Measurements from ENCODE around the gene LMNA. TPM values are rescaled to one million over a fixed set of nuclear protein-coding genes. Genes with fewer than 3 reads are reported as not detected.

Gene LMNA
- total RNA-seq, 1 experiment from 2014 or later = 576 TPM

DNA sequence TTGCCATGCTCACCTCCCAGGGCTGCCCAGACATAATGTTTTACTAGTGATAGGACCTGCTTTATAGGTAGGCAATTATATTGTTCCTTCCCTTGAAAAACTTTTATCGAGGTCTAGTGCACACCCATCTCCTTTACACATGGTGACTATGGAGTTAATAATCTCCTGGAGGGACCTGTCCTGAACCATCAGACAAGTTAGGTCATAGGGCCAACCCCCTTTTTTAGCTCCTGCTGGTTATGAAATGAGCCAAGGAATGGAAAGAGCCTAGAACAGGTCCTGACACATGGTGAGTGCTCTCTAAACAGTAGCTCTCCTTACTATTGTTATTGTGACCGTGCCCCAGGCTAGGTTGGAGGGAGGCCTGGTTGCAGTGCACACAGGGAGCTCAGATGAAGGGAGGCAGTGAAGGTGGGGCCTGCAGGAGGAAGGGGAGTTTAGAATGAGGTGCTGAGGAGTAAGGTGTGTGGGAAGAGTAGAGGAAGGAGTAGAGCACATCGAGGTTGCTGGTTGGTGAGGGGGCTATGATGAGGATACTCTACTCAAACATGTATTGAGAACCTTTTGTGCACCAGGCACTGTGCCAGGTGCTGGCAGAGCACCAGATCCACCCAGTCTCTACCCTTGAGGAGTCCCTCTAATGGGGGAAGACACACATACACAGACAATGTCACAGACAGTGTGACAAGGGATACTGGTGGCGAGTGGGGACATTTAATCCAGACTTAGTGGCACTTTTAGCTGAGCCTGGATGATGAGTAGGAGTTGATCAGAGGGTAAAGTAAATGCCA lies 14.1 kb upstream of the LMNA start:
- in situ Hi-C loops (cut with HindIII; ENCODE audit: low pct_unique_long_range_greater_than_20kb, low sequenced_read_pairs) = no loop called here
- no peak for DNase-seq (ENCODE audit: low read depth, low spot score)

DNA sequence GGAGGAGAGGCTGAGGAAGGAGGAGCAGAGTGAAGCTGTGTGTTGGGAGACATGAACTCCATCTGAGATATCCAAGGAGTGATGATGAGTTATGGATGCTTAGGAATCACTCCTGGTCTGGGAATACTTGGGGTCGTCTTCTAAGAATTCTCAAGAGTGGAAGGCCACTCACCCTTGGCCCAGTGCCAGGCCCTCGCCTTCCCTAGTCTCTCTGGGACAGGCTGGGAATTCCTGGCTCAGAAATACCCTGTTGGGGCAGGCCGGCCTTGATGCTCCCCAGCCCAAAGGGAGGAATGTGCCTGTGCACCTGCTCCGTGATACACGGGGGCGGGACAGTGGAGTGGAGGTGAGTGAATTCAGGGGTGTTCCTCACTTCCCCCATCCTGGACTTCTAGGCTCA lies 12.6 kb upstream of the LMNA start:
- in situ Hi-C loops (cut with HindIII; ENCODE audit: low pct_unique_long_range_greater_than_20kb, low sequenced_read_pairs) = no loop called here
- DNase-seq (ENCODE audit: low read depth, low spot score) = no peak

DNA sequence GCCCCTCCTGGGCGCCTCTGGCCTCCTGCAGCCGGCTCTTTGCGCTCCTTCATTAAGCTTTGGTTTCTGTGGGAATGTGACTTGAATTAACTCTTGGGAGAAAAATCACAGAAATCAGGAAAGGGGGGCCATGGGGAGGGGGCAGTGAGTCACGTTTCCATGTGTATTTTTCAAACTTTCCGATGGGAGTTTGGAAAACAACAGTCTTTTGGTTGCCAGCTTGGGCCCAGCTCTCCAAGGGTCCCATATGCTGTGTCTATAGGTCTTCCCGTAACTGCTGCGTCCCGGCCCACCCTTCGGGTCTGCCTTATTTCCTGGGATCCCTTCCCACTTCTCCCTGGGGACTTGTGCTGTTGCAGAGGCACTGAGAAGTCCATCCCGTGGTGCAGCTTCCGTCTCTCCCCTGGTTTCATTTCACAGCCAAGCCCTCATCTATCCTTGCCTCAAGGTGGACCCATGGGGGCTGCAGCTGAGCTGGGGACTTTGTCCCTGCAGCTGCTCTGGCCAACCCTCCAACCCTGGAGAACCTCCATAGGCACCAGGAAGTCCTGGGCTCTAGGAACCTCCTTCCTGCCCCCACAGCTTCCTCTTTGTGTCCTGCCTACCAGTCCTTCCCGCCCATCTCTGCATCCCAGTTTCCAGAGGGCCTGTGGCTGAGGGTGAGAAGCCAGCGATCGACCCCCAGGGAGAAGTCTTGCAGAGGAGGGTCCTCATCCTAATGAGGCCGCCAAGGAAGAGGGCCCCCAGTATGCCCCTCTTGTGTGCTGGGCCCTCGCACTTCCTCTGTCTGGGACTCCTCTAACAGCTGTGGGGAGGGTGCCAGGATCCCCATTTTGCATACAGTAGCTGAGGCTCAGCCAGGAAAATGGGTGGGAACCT lies 11.6 kb upstream of the LMNA start:
- DNase-seq (ENCODE audit: low read depth, low spot score) = no peak
- in situ Hi-C loops (cut with HindIII; ENCODE audit: low pct_unique_long_range_greater_than_20kb, low sequenced_read_pairs) = no loop called here

DNA sequence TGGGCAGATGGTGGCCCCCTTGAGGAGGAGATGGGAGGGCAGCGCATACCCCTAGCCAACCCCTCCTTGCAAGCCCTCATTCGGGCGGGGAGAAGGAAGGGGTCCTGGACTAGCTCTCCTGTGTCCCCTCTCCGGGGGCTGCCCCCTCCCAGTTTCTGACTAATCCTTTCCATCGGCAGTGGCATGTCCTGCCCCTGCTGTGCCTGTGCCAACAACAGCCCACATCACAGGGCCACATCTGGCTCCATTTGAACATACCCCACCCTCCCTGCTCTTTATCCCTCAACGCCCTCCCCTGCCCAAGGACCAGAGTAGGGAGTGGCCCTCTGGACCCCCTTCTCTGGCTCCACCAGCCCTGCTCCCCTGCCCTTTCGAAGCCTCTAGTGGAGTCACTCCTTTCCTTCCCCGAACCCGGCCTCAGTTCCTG lies 11.0 kb upstream of the LMNA start:
- in situ Hi-C loops (cut with HindIII; ENCODE audit: low pct_unique_long_range_greater_than_20kb, low sequenced_read_pairs) = no loop called here
- DNase-seq (ENCODE audit: low read depth, low spot score) = no peak

DNA sequence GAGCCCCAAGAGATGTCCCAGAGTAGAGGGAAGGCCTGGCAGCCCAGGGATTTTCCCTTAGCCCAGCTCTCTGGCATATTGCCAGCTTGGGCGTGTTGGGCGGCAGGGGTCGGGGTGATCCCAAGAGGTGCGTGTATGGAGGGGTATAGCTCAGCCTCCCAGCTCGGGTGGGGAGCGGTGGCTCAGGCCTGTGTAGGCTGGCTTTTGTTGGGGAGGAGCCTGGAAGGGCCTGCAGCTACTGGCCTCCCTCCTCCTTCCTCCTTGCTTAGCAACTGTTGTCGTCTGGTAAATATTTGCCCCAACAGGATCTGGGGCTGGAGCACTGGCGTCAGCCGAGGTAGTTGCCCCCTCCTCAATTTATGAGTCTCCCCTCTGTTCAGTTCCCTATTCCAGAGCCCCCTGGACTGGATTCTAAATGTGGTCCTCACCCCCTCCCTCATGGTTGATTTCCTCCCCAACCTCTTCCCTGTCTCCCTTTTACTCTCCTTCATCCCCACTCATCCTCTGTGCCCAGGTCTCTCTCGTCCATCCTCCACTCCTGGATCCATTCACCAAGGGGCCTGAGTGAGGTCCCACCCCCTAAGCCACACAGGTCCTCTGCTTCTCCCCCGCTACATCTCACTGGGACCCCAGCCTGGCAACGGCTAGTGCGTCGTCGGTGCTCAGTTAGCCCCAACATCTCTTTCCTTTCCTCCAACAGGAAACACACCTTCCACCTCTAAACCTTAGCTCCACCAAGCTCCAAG lies 10.3 kb upstream of the LMNA start:
- DNase-seq (ENCODE audit: low read depth, low spot score) = no peak
- in situ Hi-C loops (cut with HindIII; ENCODE audit: low pct_unique_long_range_greater_than_20kb, low sequenced_read_pairs) = no loop called here

DNA sequence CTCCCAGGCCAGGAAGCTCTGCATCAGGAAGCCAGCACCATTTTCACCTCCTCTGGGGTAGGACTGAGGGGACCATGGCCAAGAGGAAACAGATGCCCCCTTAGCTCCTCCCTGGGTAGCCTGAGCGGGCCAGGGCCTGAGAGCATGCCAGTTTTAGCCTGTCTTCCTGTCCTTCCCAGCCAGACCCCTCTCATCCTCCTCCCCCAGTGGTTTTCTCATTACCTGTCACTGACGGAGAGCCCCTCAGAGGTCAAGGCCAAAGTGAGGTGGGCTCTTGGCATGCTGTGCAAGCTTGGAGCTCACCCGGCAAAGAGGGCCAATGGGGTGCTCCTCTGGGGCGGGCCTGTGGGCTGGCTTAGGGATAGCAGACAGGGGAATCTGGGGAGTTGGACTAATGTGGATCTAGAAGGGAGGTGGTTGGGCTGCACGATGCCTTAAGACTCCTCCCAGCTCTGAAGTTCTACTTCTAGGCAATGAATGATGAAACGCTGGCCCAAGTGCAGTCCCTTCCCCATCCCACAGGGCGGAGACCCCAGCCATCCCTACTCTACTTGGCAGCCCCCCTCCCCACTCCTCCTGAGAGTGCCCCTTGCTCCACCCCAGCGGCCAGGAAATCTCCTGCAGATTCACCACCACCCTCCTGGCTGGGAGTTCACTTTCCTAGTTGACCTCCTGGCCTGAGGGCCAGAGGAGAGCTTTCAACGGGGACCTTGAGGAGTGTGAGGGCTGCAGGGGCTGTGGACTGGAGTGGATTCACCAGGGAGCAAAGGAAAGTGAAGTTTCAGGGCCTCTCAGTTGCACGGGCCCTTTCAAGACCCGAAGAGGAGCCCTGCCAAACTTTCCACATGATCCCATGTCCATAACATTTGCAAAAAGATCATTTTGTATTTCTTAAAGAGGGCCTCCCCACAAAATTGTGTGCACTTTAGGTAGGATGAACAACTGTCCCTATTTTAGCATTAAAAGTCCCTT lies 9.4 kb upstream of the LMNA start:
- in situ Hi-C loops (cut with HindIII; ENCODE audit: low pct_unique_long_range_greater_than_20kb, low sequenced_read_pairs) = no loop called here
- DNase-seq (ENCODE audit: low read depth, low spot score) = no peak

DNA sequence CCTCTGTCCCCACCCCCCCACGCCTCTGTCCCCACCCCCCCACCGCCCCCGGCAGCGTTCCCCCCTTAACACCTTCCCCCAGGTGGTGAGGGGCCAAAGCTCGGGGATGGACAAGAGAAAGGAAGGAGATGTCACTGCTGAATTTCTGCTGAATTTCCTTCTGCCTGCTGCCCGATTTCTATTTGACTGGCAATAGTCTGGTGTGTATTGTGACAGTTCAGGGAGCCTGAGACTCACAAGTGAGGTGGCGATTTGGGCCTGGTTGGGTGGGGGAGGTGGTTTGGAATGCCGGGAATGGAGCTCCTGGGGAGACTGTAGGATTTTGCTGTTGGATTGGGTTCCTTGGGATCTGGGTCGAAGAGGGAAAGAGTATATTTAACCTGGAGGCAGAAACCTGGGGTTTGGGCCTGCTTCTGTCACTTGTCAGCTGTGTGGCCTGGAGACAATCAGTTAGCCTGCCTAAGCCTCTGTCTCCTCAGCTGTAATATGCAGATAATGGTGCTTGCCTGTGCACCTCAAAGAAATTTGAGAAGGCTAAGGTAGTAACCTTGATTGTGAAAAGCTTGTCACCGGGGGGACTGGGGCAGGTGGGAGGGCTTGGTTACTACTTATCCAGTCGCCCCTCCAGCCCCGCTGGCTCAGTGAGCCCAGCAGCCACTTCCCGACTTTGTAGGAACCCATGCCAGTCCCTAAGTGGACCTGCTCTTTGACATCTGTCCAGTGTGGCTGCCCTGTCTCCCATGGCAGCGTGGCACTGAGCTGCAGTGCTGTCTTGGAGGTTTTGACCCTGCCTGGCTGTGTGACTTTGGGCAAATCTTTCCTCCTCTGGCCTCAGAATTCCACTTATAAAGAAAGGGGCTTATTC lies 7.7 kb upstream of the LMNA start:
- in situ Hi-C loops (cut with HindIII; ENCODE audit: low pct_unique_long_range_greater_than_20kb, low sequenced_read_pairs) = no loop called here
- DNase-seq (ENCODE audit: low read depth, low spot score) = no peak

DNA sequence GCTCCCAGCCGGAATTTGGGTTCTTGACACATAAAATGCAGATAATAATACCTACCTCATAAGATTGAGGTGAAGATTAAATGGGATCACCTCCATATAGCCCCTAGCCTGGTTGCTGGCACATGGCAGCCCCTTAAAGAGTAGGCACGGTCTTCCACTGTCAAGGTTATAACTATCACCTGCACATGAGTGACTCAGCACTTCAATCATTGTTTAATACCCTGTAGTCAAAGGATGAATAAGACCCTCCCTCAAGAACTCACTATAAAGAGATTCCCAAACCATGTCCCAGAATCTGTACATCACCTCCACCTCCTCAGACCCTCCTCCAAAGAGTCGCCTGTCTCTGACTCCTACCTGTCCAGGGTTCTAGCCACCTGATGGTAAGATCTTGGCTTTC lies 6.5 kb upstream of the LMNA start:
- in situ Hi-C loops (cut with HindIII; ENCODE audit: low pct_unique_long_range_greater_than_20kb, low sequenced_read_pairs) = no loop called here
- DNase-seq (ENCODE audit: low read depth, low spot score) = no peak

DNA sequence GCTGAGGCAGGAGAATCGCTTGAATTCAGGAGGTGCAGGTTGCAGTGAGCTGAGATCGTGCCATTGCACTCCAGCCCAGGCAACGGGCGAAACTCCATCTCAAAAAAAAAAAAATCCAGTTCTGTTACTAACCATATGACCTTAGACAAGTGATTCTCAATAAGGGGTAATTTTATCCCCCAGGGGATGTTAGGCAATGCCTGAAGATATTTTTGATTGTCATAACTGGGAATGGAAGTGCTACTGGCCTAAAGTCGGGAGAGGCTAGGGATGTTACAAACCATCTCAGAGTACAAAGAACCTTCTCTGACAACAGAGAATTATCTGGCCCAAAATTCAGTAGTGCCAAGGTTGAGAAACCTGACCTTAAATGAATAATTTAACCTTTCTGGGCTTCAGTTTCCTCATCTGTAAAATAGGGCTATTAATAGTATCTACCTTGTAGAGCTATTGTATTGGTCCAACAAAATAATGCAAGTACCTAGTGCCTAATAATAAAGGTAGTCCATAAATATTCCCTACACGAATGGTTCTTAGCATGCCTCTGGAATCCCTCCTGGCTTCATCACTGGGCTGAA lies 5.8 kb upstream of the LMNA start:
- in situ Hi-C loops (cut with HindIII; ENCODE audit: low pct_unique_long_range_greater_than_20kb, low sequenced_read_pairs) = no loop called here
- no peak for DNase-seq (ENCODE audit: low read depth, low spot score)

DNA sequence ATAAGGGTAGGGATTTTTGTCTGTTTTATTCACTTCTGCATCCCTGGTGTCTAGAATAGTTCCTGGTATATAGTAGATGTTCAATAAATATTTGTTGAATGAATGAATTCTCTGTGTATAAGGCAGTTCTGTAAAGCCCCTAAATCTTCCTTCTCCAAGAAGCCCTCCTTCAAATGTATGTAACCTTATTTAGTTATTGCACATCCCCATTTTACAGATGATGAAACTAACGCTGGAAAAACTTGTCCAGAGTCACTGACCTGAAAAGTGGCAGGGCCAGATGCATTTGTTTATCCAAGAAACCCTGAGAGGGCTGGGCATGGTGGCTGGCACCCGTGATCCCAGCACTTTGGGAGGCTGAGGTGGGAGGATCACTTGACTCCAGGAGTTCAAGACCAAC lies 4.3 kb upstream of the LMNA start:
- no peak for DNase-seq (ENCODE audit: low read depth, low spot score)
- in situ Hi-C loops (cut with HindIII; ENCODE audit: low pct_unique_long_range_greater_than_20kb, low sequenced_read_pairs) = no loop called here

DNA sequence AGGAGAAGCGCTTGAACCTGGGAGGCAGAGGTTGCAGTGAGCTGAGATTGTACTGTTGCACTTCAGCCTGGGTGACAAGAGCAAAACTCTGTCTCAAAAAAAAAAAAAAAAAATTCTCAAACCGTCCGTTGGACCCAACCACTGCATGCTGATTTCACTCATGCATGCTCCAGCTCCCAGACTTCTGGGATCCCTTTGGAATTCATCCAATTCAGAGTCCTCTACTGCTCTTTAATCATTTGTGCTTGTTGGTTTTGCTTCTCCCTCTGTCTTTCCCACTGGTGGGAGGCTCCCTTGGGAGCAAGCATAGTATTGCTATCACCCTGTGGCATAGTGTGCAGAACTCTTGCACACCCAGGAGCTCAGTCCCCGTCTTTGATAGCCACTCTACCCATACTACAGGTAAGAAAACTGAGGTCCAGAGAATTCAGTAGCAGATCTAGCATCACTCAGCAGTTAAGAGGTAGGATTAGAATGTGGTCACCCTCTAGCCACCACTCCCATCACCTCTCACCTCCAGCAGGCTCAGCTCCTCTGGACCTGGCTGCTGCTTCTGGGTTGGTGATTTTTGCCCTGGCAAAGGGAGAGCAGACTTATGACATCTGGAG lies 3.1 kb upstream of the LMNA start:
- DNase-seq (ENCODE audit: low read depth, low spot score) = no peak
- in situ Hi-C loops (cut with HindIII; ENCODE audit: low pct_unique_long_range_greater_than_20kb, low sequenced_read_pairs) = no loop called here

DNA sequence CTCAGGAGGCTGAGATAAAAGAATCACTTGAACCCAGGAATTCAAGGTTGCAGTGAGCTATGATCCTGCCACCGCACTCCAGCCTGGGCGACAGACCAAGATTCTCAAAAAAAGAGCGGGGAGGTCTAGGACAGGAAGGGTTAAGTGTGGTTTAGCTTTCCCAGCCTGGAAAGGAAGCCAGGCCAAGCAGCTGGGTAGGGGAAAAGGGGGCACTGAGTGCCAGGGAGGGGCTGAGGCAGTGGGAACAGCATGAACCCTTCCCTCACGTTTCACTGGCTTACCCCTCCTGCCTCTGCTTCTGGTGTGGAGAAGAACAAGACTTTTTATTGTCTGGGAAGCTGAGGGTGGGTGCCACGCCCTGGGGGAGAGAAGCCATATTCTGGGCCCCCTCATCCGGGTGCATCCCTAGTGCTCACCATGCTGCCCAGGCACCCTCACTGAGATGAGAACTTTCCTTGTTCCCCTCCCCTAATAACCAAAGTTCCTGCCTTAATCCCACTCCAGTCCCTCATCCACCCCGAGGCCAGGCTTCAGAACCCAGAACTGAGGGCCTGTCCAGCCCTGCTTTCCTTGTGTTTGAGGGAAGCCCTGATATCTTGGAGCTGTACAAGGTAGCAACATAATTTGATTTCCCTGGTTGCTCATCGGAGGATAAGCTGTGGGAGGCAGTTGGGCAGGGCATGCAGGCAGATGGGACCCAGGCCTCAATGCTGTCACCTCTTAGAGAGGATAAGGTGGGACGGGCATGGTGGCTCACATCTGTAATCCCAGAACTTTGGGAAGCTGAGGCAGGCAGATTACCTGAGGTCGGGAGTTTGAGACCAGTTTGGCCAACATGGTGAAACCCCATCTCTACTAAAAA lies 2.0 kb upstream of the LMNA start:
- DNase-seq (ENCODE audit: low read depth, low spot score) = no peak
- in situ Hi-C loops (cut with HindIII; ENCODE audit: low pct_unique_long_range_greater_than_20kb, low sequenced_read_pairs) = no loop called here

DNA sequence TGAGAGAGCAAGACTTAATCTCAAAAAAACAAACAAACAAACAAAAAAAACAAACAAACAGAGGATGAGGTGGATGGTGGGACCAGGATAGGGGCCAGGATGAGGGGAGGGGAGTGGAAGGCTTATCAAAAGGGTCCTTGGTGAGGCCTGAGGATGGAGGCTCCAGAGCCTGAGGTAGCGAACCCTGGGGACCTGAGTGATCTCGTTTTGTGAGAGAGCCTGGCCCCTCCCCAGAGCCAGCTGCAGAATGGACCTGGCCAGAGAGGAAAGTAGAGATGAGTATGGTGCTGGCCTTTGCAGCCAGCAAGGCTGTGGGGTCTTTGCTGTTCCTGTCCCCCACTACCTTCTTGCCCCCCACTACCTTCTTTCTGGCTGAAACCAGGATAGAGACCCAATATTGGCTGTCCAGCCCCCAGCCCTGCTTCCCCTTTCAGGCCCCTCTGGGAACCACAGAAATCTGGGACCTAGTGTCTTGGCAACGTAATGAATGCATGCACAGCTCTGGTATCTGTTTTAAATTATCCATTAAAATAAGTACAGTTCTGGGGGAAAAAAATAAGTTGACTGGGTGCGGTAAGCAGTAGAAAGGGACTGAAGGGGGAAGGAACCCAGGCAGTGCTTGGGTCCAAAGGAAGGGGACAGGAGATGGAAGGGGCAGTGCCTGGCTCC lies 1.1 kb upstream of the LMNA start:
- in situ Hi-C loops (cut with HindIII; ENCODE audit: low pct_unique_long_range_greater_than_20kb, low sequenced_read_pairs) = no loop called here
- no peak for DNase-seq (ENCODE audit: low read depth, low spot score)

DNA sequence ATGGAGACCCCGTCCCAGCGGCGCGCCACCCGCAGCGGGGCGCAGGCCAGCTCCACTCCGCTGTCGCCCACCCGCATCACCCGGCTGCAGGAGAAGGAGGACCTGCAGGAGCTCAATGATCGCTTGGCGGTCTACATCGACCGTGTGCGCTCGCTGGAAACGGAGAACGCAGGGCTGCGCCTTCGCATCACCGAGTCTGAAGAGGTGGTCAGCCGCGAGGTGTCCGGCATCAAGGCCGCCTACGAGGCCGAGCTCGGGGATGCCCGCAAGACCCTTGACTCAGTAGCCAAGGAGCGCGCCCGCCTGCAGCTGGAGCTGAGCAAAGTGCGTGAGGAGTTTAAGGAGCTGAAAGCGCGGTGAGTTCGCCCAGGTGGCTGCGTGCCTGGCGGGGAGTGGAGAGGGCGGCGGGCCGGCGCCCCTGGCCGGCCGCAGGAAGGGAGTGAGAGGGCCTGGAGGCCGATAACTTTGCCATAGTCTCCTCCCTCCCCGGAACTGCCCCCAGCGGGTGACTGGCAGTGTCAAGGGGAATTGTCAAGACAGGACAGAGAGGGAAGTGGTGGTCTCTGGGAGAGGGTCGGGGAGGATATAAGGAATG lies 505 bp downstream of the LMNA start:
- in situ Hi-C loops (cut with HindIII; ENCODE audit: low pct_unique_long_range_greater_than_20kb, low sequenced_read_pairs) = no loop called here
- no peak for DNase-seq (ENCODE audit: low read depth, low spot score)
